ENCODE measurements around the gene CASP4. TPM values are rescaled to one million over a fixed set of nuclear protein-coding genes. Genes with fewer than 3 reads are reported as not detected.
"Not testable (repeated sequence)": the region's sequence is repeated elsewhere in the genome, so short reads cannot be mapped to it uniquely, and the experiment has no call there.

CASP4 gene
- total RNA-seq, 3 donors from 2014 or later = 101 to 222 (median 156) TPM

GRCh38 chr11:104944076-104944475 lies 24.3 kb downstream of the CASP4 start:
- intact Hi-C loops (cut with DNase I; ENCODE audit: low total_unique reads) = no loop called here
- TF ChIP-seq, protein P1, sequence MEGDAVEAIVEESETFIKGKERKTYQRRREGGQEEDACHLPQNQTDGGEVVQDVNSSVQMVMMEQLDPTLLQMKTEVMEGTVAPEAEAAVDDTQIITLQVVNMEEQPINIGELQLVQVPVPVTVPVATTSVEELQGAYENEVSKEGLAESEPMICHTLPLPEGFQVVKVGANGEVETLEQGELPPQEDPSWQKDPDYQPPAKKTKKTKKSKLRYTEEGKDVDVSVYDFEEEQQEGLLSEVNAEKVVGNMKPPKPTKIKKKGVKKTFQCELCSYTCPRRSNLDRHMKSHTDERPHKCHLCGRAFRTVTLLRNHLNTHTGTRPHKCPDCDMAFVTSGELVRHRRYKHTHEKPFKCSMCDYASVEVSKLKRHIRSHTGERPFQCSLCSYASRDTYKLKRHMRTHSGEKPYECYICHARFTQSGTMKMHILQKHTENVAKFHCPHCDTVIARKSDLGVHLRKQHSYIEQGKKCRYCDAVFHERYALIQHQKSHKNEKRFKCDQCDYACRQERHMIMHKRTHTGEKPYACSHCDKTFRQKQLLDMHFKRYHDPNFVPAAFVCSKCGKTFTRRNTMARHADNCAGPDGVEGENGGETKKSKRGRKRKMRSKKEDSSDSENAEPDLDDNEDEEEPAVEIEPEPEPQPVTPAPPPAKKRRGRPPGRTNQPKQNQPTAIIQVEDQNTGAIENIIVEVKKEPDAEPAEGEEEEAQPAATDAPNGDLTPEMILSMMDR (IDR thresholded peaks at IDR 0.05) = no peak
- TF ChIP-seq POLR2AphosphoS5 (IDR thresholded peaks at IDR 0.05) = no peak
- no peak for TF ChIP-seq POLR2A (IDR thresholded peaks at IDR 0.05)
- Histone ChIP-seq H3K27me3 (no peaks in the 10 kb centered on the region), H3K9me3 (no peaks in the 10 kb centered on the region), H3K36me3 (peaks cover 12% of the 10 kb centered on the region), H3K4me1 (no peaks in the 10 kb centered on the region), H3K27ac (no peak overlapping the region), H3K4me3 (no peak overlapping the region)
- no peak for DNase-seq (ENCODE audit: low spot score in 2 of 2)

- TF ChIP-seq POLR2A (IDR thresholded peaks at IDR 0.05) (no peak), POLR2AphosphoS5 (IDR thresholded peaks at IDR 0.05) (no peak)
- TF ChIP-seq, protein P1 (IDR thresholded peaks at IDR 0.05) = no peak
- Histone ChIP-seq H3K9me3 (no peaks in the 10 kb centered on the region), H3K27me3 (no peaks in the 10 kb centered on the region), H3K27ac (no peak overlapping the region), H3K36me3 (peaks cover 12% of the 10 kb centered on the region), H3K4me1 (no peaks in the 10 kb centered on the region), H3K4me3 (no peak overlapping the region)
- DNase-seq (ENCODE audit: low spot score in 2 of 2) = no peak
- intact Hi-C loops (cut with DNase I; ENCODE audit: low total_unique reads) = no loop called here
Measured at GRCh38 chr11:104943561-104943960, 24.8 kb downstream of the CASP4 start.

GRCh38 chr11:104934594-104934993 lies 33.8 kb downstream of the CASP4 start:
- intact Hi-C loops (cut with DNase I; ENCODE audit: low total_unique reads) = no loop called here
- Histone ChIP-seq H3K4me3 (no peak overlapping the region), H3K9me3 (no peaks in the 10 kb centered on the region), H3K4me1 (no peaks in the 10 kb centered on the region), H3K27ac (no peak overlapping the region), H3K36me3 (no peaks in the 10 kb centered on the region), H3K27me3 (no peaks in the 10 kb centered on the region)
- no peak for DNase-seq (ENCODE audit: low spot score in 2 of 2)
- TF ChIP-seq POLR2A (IDR thresholded peaks at IDR 0.05) = no peak

DNA sequence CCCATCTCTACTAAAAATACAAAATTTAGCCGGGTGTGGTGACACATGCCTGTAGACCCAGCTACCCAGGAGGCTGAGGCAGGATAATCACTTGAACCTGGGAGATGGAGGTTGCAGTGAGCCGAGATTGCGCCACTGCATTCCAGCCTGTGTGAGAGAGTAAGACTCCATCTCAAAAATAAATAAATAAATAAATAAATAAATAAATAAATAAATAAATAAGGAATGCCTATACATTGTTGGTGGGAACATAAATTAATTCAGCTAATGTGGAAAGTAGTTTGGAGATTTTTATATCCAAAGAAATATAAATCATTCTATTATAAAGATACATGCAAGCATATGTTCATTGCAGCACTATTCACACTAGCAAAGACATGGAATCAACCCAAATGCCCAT lies 34.3 kb downstream of the CASP4 start:
- H3K9me3 ChIP-seq; H3K27ac ChIP-seq; H3K36me3 ChIP-seq; DNase-seq (ENCODE audit: low spot score in 2 of 2); H3K4me3 ChIP-seq; H3K4me1 ChIP-seq; intact Hi-C loops (cut with DNase I; ENCODE audit: low total_unique reads); H3K27me3 ChIP-seq: not testable (repeated sequence)

- intact Hi-C loops (cut with DNase I; ENCODE audit: low total_unique reads) = no loop called here
- Histone ChIP-seq H3K4me1 (no peaks in the 10 kb centered on the region), H3K36me3 (no peaks in the 10 kb centered on the region), H3K27me3 (no peaks in the 10 kb centered on the region), H3K4me3 (no peak overlapping the region), H3K27ac (no peak overlapping the region), H3K9me3 (peaks cover 0 to 8% of the 10 kb centered on the region in 2 donors)
- no peak for TF ChIP-seq POLR2AphosphoS5 (IDR thresholded peaks at IDR 0.05)
- TF ChIP-seq, protein P1 (IDR thresholded peaks at IDR 0.05) = no peak
- DNase-seq (ENCODE audit: low spot score in 2 of 2) = no peak
Measured at GRCh38 chr11:104928811-104929210, 39.6 kb downstream of the CASP4 start.

- Histone ChIP-seq H3K27ac (no peak overlapping the region), H3K36me3 (no peaks in the 10 kb centered on the region), H3K9me3 (peaks cover 0 to 8% of the 10 kb centered on the region in 2 donors), H3K27me3 (no peaks in the 10 kb centered on the region), H3K4me1 (no peaks in the 10 kb centered on the region), H3K4me3 (no peak overlapping the region)
- DNase-seq (ENCODE audit: low spot score in 2 of 2) = no peak
- intact Hi-C loops (cut with DNase I; ENCODE audit: low total_unique reads) = no loop called here
- no peak for TF ChIP-seq POLR2A (IDR thresholded peaks at IDR 0.05)
- TF ChIP-seq, protein P1 (IDR thresholded peaks at IDR 0.05) = no peak
- no peak for TF ChIP-seq POLR2AphosphoS5 (IDR thresholded peaks at IDR 0.05)
Measured at GRCh38 chr11:104926771-104927611, 41.4 kb downstream of the CASP4 start.
